Subcutaneous abdominal adipose tissue (tissue), 5 donors: Measurements from ENCODE around the gene CCR6.

Experiments
- H3K27ac ChIP-seq: one replicate; pipeline ENCODE4 v1.7.0; 2013; ENCODE audit warnings: low read depth, mild to moderate bottlenecking, inconsistent platforms, low read length, moderate library complexity
- H3K27me3 ChIP-seq, 5 donors: one replicate each; pipeline ENCODE4 v1.7.0; 2013; ENCODE audit warnings: low read length in 5 of 5, inconsistent platforms in 1 of 5; ENCODE audit not compliant: control insufficient read depth in 5 of 5, insufficient read depth in 4 of 5
- H3K36me3 ChIP-seq, 5 donors: one replicate each; pipeline ENCODE4 v1.7.0; 2013; ENCODE audit warnings: low read length in 5 of 5; ENCODE audit not compliant: control insufficient read depth in 5 of 5, insufficient read depth in 5 of 5
- H3K4me1 ChIP-seq, 5 donors: one replicate each; pipeline ENCODE4 v1.7.0; 2013; ENCODE audit warnings: low read length in 5 of 5, mild to moderate bottlenecking in 3 of 5, moderate library complexity in 1 of 5; ENCODE audit not compliant: control insufficient read depth in 5 of 5, insufficient read depth in 5 of 5
- H3K4me3 ChIP-seq, 5 donors: one replicate each; pipeline ENCODE4 v1.7.0; 2013; ENCODE audit warnings: low read length in 5 of 5, low read depth in 1 of 5
- H3K9ac ChIP-seq, 5 donors: one replicate each; pipeline ENCODE4 v1.7.0; 2013; ENCODE audit warnings: low read length in 5 of 5, mild to moderate bottlenecking in 4 of 5, moderate library complexity in 3 of 5
- H3K9me3 ChIP-seq, 5 donors: one replicate each; pipeline ENCODE4 v1.7.0; 2013; ENCODE audit warnings: low read length in 5 of 5; ENCODE audit not compliant: control insufficient read depth in 5 of 5
- donor health status: healthy.
- donor health status: healthy.
- donor health status: healthy.
- donor health status: healthy.
- donor health status: healthy.

CCR6 gene

DNA sequence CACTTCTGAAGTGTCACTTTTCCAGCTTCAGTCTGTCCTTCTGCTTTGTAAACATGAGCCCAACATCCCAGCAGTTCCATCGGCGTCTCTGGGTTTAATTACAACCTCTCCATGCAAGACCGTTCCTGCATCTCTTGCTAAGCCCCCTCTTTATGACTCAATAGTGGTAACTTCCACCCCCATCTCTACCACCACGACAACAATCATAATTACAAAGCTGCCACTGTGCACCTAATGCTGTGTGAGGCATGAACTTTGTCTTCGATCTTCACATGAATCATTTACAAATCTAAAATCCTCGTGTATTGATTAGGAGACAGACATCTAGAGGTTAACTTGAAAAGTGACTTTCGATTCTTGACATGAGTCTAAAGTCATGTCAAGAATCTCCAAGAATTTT is 4.9 kb upstream of the CCR6 start:
- no peak overlapping the region for H3K4me3 ChIP-seq
- no peaks in the 10 kb centered on the region for H3K36me3 ChIP-seq
- peaks cover 0 to 10% (median 9%) of the 10 kb centered on the region in 5 donors for H3K4me1 ChIP-seq
- peaks cover 6 to 30% (median 9%) of the 10 kb centered on the region in 5 donors for H3K27me3 ChIP-seq
- H3K9me3 ChIP-seq, result peaks cover 0 to 3% (median 0%) of the 10 kb centered on the region in 5 donors
- no peak overlapping the region for H3K9ac ChIP-seq
- no peak overlapping the region for H3K27ac ChIP-seq

DNA sequence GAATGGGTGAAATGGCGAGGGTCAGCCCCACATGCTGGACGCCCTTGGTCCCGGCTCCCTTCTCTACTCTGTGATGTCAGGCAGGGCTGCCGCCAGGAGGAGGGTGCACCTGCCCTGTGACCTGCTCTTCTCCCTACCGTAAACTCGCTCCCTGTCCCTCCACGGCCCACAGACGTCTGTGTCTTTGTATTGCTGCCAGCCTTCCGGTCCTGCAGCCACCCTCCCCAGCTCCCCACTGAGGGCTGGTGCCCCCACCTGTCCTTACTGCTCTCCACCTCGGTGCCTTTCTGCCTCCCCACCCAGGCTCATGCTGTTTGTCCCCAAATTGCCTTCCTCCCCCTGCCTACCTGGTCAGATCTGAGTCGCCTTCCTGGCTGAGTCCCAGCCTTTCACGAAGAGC is 4.1 kb upstream of the CCR6 start:
- H3K9ac ChIP-seq, result no peak overlapping the region
- H3K4me3 ChIP-seq, result no peak overlapping the region
- peaks cover 5 to 25% (median 8%) of the 10 kb centered on the region in 5 donors for H3K27me3 ChIP-seq
- peaks cover 0 to 13% (median 9%) of the 10 kb centered on the region in 5 donors for H3K4me1 ChIP-seq
- H3K27ac ChIP-seq, result no peak overlapping the region
- H3K36me3 ChIP-seq, result no peaks in the 10 kb centered on the region
- peaks cover 0 to 3% (median 0%) of the 10 kb centered on the region in 5 donors for H3K9me3 ChIP-seq

DNA sequence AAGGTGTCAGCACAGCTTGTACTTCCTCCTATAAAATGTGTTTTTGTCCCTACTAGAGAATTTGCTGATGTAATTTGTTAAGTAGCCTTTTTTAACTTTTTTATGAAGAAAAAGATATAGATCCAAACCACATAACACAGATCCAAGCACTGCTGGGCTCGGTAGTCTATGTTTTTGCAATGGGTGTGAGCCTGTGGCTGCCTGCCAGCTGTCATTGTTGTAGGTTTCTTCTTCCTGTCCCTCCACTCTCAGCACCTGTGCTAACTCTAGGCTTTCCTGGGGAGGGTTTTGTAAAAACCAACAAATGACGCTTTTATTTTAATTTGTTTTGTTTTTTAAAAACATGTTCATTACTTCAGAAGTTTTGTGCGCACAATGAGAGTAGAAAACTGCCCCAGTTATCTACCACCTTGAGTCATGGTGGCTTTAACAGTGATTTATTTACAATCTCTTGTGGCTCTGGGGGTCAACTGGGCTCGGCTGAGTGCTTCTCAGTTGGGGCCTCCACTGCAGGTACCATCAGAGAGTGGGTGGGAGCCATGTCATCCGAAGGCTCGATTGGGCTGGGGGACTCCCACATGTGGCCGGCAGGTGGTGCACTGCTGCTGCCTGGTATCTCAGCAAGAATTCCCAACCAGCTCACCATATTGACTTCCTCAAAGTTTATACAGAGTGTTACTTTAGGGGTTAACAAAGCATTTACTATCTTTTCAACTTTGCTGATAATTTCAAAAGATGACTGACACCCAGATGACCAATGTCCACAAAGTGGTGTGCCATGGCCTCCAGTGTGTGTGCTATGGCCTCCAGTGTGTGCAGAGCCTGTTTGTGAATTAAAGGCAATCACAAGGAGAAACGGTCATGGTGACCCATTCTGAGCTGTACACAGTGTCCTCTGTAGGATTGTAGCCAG is 3.0 kb upstream of the CCR6 start:
- H3K9ac ChIP-seq, result no peak overlapping the region
- H3K27me3 ChIP-seq, result peaks cover 0 to 17% (median 8%) of the 10 kb centered on the region in 5 donors
- H3K36me3 ChIP-seq, result no peaks in the 10 kb centered on the region
- no peak overlapping the region for H3K4me3 ChIP-seq
- no peak overlapping the region for H3K27ac ChIP-seq
- peaks cover 0 to 3% (median 0%) of the 10 kb centered on the region in 5 donors for H3K9me3 ChIP-seq
- H3K4me1 ChIP-seq, result peaks cover 0 to 13% (median 9%) of the 10 kb centered on the region in 5 donors

DNA sequence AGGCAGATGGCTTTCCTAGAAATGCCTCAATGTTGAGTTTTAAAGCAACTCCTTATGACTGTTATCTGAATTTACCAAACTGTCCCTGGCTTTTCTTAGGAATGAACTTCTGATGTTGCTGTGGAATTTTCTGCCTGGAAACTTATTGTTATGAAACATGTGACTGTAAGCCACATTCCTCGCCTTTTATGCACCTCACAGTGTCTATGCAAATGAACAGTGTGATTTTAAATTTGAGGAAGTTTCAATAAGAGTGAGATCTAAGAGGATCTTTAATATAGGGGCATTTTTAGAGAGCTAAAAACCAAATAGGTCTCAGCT is 2.4 kb upstream of the CCR6 start:
- Histone ChIP-seq H3K9me3 (peaks cover 0 to 3% (median 0%) of the 10 kb centered on the region in 5 donors), H3K4me1 (peaks cover 0 to 13% (median 9%) of the 10 kb centered on the region in 5 donors), H3K4me3 (no peak overlapping the region), H3K27me3 (peaks cover 0 to 17% (median 8%) of the 10 kb centered on the region in 5 donors), H3K9ac (no peak overlapping the region), H3K27ac (no peak overlapping the region), H3K36me3 (no peaks in the 10 kb centered on the region)

DNA sequence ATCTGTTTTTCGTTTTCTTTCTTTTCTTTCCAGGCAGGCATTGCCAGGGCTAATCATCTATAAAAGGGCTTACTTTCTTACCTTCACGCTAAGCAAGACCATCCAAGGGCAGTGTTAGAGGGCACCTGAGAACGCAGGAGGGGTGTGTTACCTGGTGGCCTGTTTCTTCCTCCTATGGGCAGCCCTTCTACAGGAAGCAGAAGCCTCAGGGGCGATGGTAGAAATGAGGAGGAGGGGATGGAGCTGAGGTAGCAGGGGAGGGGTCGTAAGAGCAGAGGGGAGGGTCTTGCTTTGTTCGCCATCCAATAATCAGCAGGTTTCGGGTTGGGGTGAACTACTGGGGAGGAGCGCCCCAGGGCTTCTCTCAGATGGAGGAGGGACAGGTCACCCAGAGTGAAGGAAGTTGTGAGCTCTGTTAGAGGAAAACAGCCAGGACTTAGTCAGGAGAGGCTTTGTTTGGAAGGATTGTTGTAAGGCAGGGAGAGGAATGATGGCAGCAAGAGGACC is 1.5 kb upstream of the CCR6 start:
- H3K27me3 ChIP-seq, result peaks cover 0 to 14% (median 8%) of the 10 kb centered on the region in 5 donors
- no peak overlapping the region for H3K27ac ChIP-seq
- H3K9me3 ChIP-seq, result peaks cover 0 to 3% (median 0%) of the 10 kb centered on the region in 5 donors
- H3K4me3 ChIP-seq, result no peak overlapping the region
- H3K9ac ChIP-seq, result no peak overlapping the region
- no peaks in the 10 kb centered on the region for H3K36me3 ChIP-seq
- H3K4me1 ChIP-seq, result peaks cover 0 to 7% (median 2%) of the 10 kb centered on the region in 5 donors

DNA sequence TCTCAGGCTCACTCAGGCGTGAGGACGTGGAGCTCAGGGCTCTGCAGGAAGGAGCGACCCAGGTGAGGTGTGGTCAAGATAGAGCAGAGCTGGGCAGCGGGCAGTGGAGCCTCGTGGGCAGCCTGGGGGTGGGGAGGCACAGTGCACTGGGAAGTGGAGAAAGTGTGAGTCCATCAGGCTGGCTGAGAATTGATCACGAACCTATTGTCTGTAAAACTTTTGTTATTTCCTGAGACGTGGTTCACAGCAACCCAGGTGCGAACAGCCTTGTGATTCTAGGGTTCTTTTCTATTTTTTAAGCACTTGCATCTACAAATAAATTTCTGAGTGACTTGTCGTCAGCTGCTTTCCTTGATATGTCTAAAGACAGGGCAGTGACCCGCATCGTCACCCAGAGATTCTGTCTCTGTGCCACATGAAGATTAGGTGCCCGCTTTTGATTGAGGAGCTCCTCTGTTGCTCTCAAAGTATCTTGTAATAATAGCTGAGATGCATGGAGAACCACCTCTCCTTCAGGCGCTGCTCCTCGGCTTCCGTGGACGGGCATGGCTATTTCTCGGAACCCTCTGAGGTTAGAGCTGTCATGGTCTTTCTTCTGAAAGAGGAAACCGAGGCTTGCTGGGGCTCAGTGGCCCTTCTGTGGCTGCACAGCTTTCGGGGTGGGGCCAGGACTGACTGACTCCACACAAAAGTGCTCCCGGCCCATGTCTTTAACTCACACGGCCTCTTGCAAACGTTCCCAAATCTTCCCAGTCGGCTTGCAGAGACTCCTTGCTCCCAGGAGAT is 662 bp upstream of the CCR6 start:
- H3K9ac ChIP-seq, result no peak overlapping the region
- H3K4me3 ChIP-seq, result no peak overlapping the region
- peaks cover 0 to 4% (median 0%) of the 10 kb centered on the region in 5 donors for H3K4me1 ChIP-seq
- peaks cover 0 to 14% (median 4%) of the 10 kb centered on the region in 5 donors for H3K27me3 ChIP-seq
- H3K36me3 ChIP-seq, result no peaks in the 10 kb centered on the region
- H3K27ac ChIP-seq, result no peak overlapping the region
- peaks cover 0 to 3% (median 0%) of the 10 kb centered on the region in 5 donors for H3K9me3 ChIP-seq

DNA sequence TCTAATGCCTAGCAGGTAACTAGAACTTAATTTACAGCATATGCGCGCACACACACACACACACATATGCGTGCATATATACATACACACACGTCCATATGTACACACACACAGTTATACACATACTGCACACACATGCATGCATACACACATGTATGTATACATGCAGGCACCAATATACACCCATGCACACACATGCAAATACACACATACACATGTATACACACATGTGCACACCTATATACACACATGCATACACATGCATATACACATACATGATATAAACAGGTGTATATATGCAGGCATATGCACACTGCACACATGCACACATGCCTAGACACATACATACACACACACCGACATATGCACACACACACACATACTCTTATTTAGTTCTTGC is 1.9 kb downstream of the CCR6 start:
- Histone ChIP-seq H3K4me1 (peaks cover 0 to 4% (median 0%) of the 10 kb centered on the region in 5 donors), H3K9me3 (peaks cover 0 to 3% (median 0%) of the 10 kb centered on the region in 5 donors)

DNA sequence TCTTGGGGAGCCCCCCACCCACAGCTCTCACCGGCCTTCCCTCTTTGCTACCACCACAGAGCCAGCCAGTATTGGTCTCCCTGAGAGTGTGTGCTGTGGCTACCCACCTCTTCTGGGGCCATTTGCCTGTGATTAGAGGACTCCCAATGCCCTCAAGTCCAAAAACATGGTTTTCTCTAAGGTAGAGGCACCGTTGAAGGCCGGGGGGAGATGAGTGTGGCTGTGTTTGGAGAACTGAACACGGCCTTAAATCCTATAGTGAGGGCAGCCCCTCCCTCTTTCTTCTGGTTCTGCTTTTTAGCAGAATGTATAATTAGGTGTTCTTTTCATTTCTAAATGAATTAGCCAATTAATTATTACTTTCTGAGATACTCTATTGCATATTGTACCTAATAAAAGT is 2.5 kb downstream of the CCR6 start:
- Histone ChIP-seq H3K4me3 (no peak overlapping the region), H3K9me3 (no peaks in the 10 kb centered on the region), H3K27me3 (peaks cover 0 to 9% (median 4%) of the 10 kb centered on the region in 5 donors), H3K9ac (no peak overlapping the region), H3K36me3 (no peaks in the 10 kb centered on the region), H3K27ac (no peak overlapping the region), H3K4me1 (peaks cover 0 to 4% (median 0%) of the 10 kb centered on the region in 5 donors)

More for the DNA sequence above, 1.9 kb downstream of the CCR6 start:
- no peak overlapping the region for H3K9ac ChIP-seq
- no peak overlapping the region for H3K27ac ChIP-seq
- peaks cover 0 to 9% (median 4%) of the 10 kb centered on the region in 5 donors for H3K27me3 ChIP-seq
- H3K36me3 ChIP-seq, result no peaks in the 10 kb centered on the region
- H3K4me3 ChIP-seq, result no peak overlapping the region

DNA sequence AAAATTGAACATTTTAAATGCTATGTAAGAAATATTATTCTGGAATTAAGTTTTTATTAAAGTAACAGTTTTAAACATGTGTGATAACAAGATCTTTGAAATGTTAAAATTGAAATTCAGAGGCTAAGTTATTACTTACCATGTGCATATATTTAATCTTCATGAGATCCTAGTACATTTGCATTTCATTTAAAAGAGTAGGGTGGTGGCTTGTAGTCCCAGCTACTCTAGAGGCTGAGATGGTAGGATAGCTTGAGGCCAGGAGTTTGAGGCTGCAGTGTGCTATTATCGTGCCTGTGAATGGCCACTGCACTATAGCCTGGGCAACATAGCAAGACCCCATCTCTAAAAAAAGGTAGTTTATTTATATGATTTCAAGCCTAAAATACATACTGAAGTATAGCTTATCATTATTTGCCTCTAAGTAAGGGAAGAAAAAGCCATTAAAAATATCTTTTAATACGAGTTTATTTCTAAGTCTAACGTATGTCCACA is 3.0 kb downstream of the CCR6 start:
- peaks cover 0 to 4% (median 0%) of the 10 kb centered on the region in 5 donors for H3K4me1 ChIP-seq

More for the DNA sequence above, 3.0 kb downstream of the CCR6 start:
- Histone ChIP-seq H3K27ac (no peak overlapping the region), H3K9ac (no peak overlapping the region), H3K36me3 (no peaks in the 10 kb centered on the region), H3K9me3 (no peaks in the 10 kb centered on the region), H3K27me3 (peaks cover 0 to 9% (median 4%) of the 10 kb centered on the region in 5 donors), H3K4me3 (no peak overlapping the region)
